Right atrium auricular region (tissue), 2 donors: ENCODE measurements around the gene AQP7. TPM values are rescaled to one million over a fixed set of nuclear protein-coding genes. Genes with fewer than 3 reads are reported as not detected.

Source experiments
- DNase-seq: peaks from one replicate; pipeline ENCODE4 v3.0.0-alpha.2; 2019; ENCODE audit warnings: low spot score
- H3K27ac ChIP-seq, 2 donors: fragments of 200-600 bp; sonication (generic); 1 replicate in 1 of 2; 2 replicates in 1 of 2; pipeline ENCODE4 v1.5.1; 2016 to 2019
- H3K27me3 ChIP-seq, 2 donors: fragments of 200-600 bp; sonication (generic); one replicate each; pipeline versions ENCODE4 v1.5.1 to v1.6.0; 2017 to 2019
- H3K36me3 ChIP-seq: fragments of 200-600 bp; sonication (generic); one replicate; pipeline ENCODE4 v1.5.1; 2016
- H3K4me1 ChIP-seq, 2 donors: fragments of 200-600 bp; sonication (generic); one replicate each; pipeline versions ENCODE4 v1.5.1 to v1.6.0; 2017 to 2019
- H3K4me3 ChIP-seq, 2 donors: fragments of 200-600 bp; sonication (generic); 1 replicate in 1 of 2; 2 replicates in 1 of 2; pipeline ENCODE4 v1.5.1; 2017 to 2019; ENCODE audit warnings: mild to moderate bottlenecking in 1 of 2, moderate library complexity in 1 of 2
- H3K9me3 ChIP-seq, 2 donors: fragments of 200-600 bp; sonication (generic); one replicate each; pipeline ENCODE4 v1.5.1; 2019
- total RNA-seq, 2 donors: library from RNA; depleted of rRNA; stranded (reverse); fragments of >200 nt; gene quantifications; one replicate each; pipeline ENCODE4 v1.1.0, GENCODE V29; 2016
- TF ChIP-seq, protein P1 (sequence below), 2 donors: fragments of 200-600 bp; sonication (generic); IDR thresholded peaks; one replicate each; pipeline ENCODE4 v1.5.1; 2019; ENCODE audit warnings: antibody characterized with exemption in 2 of 2

AQP7 gene
- total RNA-seq, 2 donors from 2014 or later, result 58.4 to 74.9 TPM

DNA sequence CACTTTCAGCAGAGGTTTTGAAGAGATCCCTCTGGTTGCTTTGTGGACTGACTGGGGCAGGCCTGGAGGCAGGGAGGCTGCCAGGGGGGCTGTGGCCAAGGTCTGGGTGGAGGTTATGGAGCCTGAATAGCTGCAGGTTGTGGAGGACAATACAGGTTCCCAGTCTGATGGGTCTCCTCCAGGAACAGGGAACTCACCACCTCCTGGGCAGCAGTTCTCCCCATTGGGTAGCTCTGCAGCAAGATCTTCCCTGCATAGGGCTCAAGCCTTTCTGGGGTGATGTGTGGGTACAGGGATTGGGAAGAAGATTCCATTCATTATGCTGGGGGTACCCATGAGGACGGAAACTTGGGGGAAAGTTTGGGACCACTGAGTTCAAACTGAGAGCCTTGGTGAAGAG is 38.2 kb upstream of the AQP7 start:
- H3K9me3 ChIP-seq, result no peaks in the 10 kb centered on the region
- H3K27me3 ChIP-seq, result no peaks in the 10 kb centered on the region
- no peak overlapping the region for H3K27ac ChIP-seq
- peaks cover 8% of the 10 kb centered on the region for H3K36me3 ChIP-seq
- no peak overlapping the region for H3K4me3 ChIP-seq
- TF ChIP-seq, protein P1, sequence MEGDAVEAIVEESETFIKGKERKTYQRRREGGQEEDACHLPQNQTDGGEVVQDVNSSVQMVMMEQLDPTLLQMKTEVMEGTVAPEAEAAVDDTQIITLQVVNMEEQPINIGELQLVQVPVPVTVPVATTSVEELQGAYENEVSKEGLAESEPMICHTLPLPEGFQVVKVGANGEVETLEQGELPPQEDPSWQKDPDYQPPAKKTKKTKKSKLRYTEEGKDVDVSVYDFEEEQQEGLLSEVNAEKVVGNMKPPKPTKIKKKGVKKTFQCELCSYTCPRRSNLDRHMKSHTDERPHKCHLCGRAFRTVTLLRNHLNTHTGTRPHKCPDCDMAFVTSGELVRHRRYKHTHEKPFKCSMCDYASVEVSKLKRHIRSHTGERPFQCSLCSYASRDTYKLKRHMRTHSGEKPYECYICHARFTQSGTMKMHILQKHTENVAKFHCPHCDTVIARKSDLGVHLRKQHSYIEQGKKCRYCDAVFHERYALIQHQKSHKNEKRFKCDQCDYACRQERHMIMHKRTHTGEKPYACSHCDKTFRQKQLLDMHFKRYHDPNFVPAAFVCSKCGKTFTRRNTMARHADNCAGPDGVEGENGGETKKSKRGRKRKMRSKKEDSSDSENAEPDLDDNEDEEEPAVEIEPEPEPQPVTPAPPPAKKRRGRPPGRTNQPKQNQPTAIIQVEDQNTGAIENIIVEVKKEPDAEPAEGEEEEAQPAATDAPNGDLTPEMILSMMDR (IDR thresholded peaks at IDR 0.05), result no peak
- H3K4me1 ChIP-seq, result peaks cover 0 to 28% of the 10 kb centered on the region in 2 donors
- DNase-seq, result no peak

- TF ChIP-seq, protein P1 (IDR thresholded peaks at IDR 0.05), result no peak
- peaks cover 0 to 24% of the 10 kb centered on the region in 2 donors for H3K4me1 ChIP-seq
- no peaks in the 10 kb centered on the region for H3K9me3 ChIP-seq
- H3K27me3 ChIP-seq, result no peaks in the 10 kb centered on the region
- H3K4me3 ChIP-seq, result no peak overlapping the region
- peaks cover 8% of the 10 kb centered on the region for H3K36me3 ChIP-seq
- no peak for DNase-seq
- peak overlapping the region in 1 of 2 donors; percentile 10 for H3K27ac ChIP-seq
Observed at GRCh38 chr9:33440204-33440603, 37.8 kb upstream of the AQP7 start.

- Histone ChIP-seq H3K9me3 (no peaks in the 10 kb centered on the region), H3K4me3 (no peak overlapping the region), H3K27ac (peak overlapping the region in 1 of 2 donors; percentile 10), H3K27me3 (no peaks in the 10 kb centered on the region), H3K4me1 (peaks cover 0 to 21% of the 10 kb centered on the region in 2 donors), H3K36me3 (peaks cover 8% of the 10 kb centered on the region)
- no peak for DNase-seq
- TF ChIP-seq, protein P1 (IDR thresholded peaks at IDR 0.05), result no peak
Observed at GRCh38 chr9:33439731-33440130, 37.4 kb upstream of the AQP7 start.

- no peaks in the 10 kb centered on the region for H3K27me3 ChIP-seq
- H3K36me3 ChIP-seq, result peaks cover 8% of the 10 kb centered on the region
- no peak for DNase-seq
- TF ChIP-seq, protein P1 (IDR thresholded peaks at IDR 0.05), result no peak
- H3K9me3 ChIP-seq, result no peaks in the 10 kb centered on the region
- H3K4me1 ChIP-seq, result peaks cover 0 to 21% of the 10 kb centered on the region in 2 donors
- peak overlapping the region in 1 of 2 donors; percentile 10 for H3K27ac ChIP-seq
- H3K4me3 ChIP-seq, result no peak overlapping the region
Observed at GRCh38 chr9:33438926-33439680, 36.7 kb upstream of the AQP7 start.

DNA sequence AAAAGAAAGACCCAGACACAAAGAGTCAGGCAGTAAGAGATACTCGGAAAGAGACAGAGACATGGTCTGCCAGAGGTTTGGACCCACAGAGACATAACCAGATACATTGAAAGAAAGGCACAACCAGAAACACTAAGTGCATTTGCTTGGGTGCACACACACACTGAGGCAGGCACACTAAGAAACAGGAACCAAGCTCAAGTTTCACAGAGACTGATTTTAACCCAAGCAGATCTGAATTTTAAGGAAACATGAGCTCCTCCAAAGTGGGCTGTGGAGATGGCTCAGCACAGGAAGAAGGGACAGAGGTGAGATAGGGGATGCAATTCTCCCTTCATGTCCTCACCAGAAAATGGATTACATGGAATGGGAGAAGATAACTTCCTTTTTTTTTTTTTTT is 35.5 kb upstream of the AQP7 start:
- no peak overlapping the region for H3K27ac ChIP-seq
- H3K4me1 ChIP-seq, result peaks cover 0 to 21% of the 10 kb centered on the region in 2 donors
- peaks cover 8% of the 10 kb centered on the region for H3K36me3 ChIP-seq
- H3K9me3 ChIP-seq, result no peaks in the 10 kb centered on the region
- H3K4me3 ChIP-seq, result no peak overlapping the region
- H3K27me3 ChIP-seq, result no peaks in the 10 kb centered on the region
- TF ChIP-seq, protein P1 (IDR thresholded peaks at IDR 0.05), result no peak
- DNase-seq, result no peak
